A673 (cell line): ENCODE measurements around the gene COQ10B. TPM values are rescaled to one million over a fixed set of nuclear protein-coding genes. Genes with fewer than 3 reads are reported as not detected.

Experiments
- BruUV-seq: library from RNA; stranded (reverse); fragments of 400-500 nt; replicated peaks from 2 replicates; lab custom pipeline; 2021; lab: Mats Ljungman, UMichigan
- CTCF ChIA-PET: fragments of 300-600 bp; sonication (Branson Sonifier 250); formaldehyde crosslinking; loops from one replicate; lab custom pipeline; 2022; ENCODE audit warnings: antibody characterized with exemption; lab: Charles Lee
- POLR2A ChIA-PET: fragments of 300-600 bp; sonication (Branson Sonifier 250); formaldehyde crosslinking; loops from one replicate; lab custom pipeline; 2022; ENCODE audit warnings: antibody characterized with exemption; ENCODE audit not compliant: low non-redundant PET; lab: Charles Lee
- DNase-seq: peaks from one replicate; pipeline ENCODE4 v3.0.0-alpha.2; 2015; ENCODE audit warnings: low spot score
- H3K27ac ChIP-seq: fragments of 200-600 bp; sonication (generic); 2 replicates; pipeline ENCODE4 v1.5.1; 2016; ENCODE audit warnings: mixed run types, low read depth, mild to moderate bottlenecking, mixed read lengths, antibody characterized with exemption, low read length; ENCODE audit not compliant: poor library complexity, severe bottlenecking
- H3K27me3 ChIP-seq: fragments of 200-600 bp; sonication (generic); replicated peaks from 2 replicates; pipeline ENCODE4 v1.6.1; 2017; ENCODE audit warnings: mixed run types, low read depth, mild to moderate bottlenecking, mixed read lengths, antibody characterized with exemption, low read length; ENCODE audit not compliant: insufficient read depth, poor library complexity
- H3K36me3 ChIP-seq: fragments of 200-600 bp; sonication (generic); 2 replicates; pipeline ENCODE4 v1.6.1; 2016; ENCODE audit warnings: mixed run types, mild to moderate bottlenecking, mixed read lengths, antibody characterized with exemption, low read length; ENCODE audit not compliant: insufficient read depth, poor library complexity, severe bottlenecking
- H3K4me1 ChIP-seq: fragments of 200-600 bp; sonication (generic); 2 replicates; pipeline ENCODE4 v1.6.1; 2017; ENCODE audit warnings: mixed run types, mild to moderate bottlenecking, mixed read lengths, antibody characterized with exemption, low read length; ENCODE audit not compliant: insufficient read depth, poor library complexity, severe bottlenecking
- H3K4me3 ChIP-seq: fragments of 200-600 bp; sonication (generic); 2 replicates; pipeline ENCODE4 v1.5.1; 2016; ENCODE audit warnings: low read depth, mixed run types, mild to moderate bottlenecking, mixed read lengths, low read length; ENCODE audit not compliant: poor library complexity, severe bottlenecking
- H3K9me3 ChIP-seq: fragments of 200-600 bp; sonication (generic); 2 replicates; pipeline ENCODE4 v1.6.1; 2016; ENCODE audit warnings: mixed run types, low read depth, mild to moderate bottlenecking, mixed read lengths, antibody characterized with exemption, low read length; ENCODE audit not compliant: poor library complexity, severe bottlenecking
- CTCF ChIP-seq: fragments of 300-800, 200-600 bp; sonication (generic); conservative IDR thresholded peaks from 2 replicates; pipeline ENCODE4 v1.5.1; 2017; ENCODE audit warnings: low read depth, mild to moderate bottlenecking, antibody characterized with exemption, low read length, moderate library complexity, mixed read lengths
- EZH2 ChIP-seq: fragments of 200-600 bp; sonication (generic); IDR thresholded peaks from 2 replicates; pipeline ENCODE4 v1.6.1; 2017; ENCODE audit warnings: borderline replicate concordance, low read depth, mild to moderate bottlenecking, mixed read lengths, antibody characterized with exemption, low read length; ENCODE audit not compliant: poor library complexity, severe bottlenecking
- intact Hi-C: fragments of 100-400 bp; cut with micrococcal nuclease; formaldehyde crosslinking; loops from one replicate; pipeline ENCODE4 v1.10.0; 2022; ENCODE audit not compliant: unreplicated experiment
- total RNA-seq: library from RNA; stranded (reverse); gene quantifications from 2 replicates; pipeline ENCODE4 v1.2.3, GENCODE V29; 2021

The COQ10B gene
- total RNA-seq, 1 experiment from 2014 or later = 17.1 TPM

- Histone ChIP-seq H3K36me3 (peaks cover 1% of the 10 kb centered on the region), H3K4me3 (peak within 1 kb of the TSS; percentile 82), H3K4me1 (peaks cover 16% of the 10 kb centered on the region), H3K9me3 (no peaks in the 10 kb centered on the region), H3K27me3 (no peaks in the 10 kb centered on the region), H3K27ac (peak within 1 kb of the TSS; percentile 96)
- peak; percentile 99 for DNase-seq
- no peak for TF ChIP-seq EZH2
- no peak for TF ChIP-seq CTCF
- BruUV-seq = no TSS peak
- ChIA-PET POLR2A (interaction anchor here (1.0 kb wide), 1 partner anchor 18 kb away, joined by 4 read pairs; no protein-coding TSS in a partner anchor), CTCF (interaction anchor here (0.5 to 1.2 kb wide), 2 partner anchors 13 to 18 kb away, joined by 3 read pairs; partner anchors contain the start of gene COQ10B)
- intact Hi-C loops = no loop called here
Observed at GRCh38 chr2:197434541-197435513, 18.5 kb upstream of the COQ10B start, which contains the start of gene SF3B1. Gene SF3B1 (minus strand): TSS chr2:197435028. CDS start chr2:197434999, 29 bp downstream.

- H3K9me3 ChIP-seq = no peaks in the 10 kb centered on the region
- TF ChIP-seq EZH2 (no peak), CTCF (no peak)
- H3K27me3 ChIP-seq = no peaks in the 10 kb centered on the region
- DNase-seq = no peak
- ChIA-PET POLR2A (interaction anchor here (1.0 kb wide), 1 partner anchor 17 kb away, joined by 4 read pairs; no protein-coding TSS in a partner anchor), CTCF (interaction anchor here (1.2 kb wide), 1 partner anchor 17 kb away, joined by 3 read pairs; the partner anchor contains the start of gene COQ10B)
- peaks cover 16% of the 10 kb centered on the region for H3K4me1 ChIP-seq
- BruUV-seq = TSS peak; percentile 95
- peak overlapping the region; percentile 96 for H3K27ac ChIP-seq
- intact Hi-C loops = no loop called here
- H3K36me3 ChIP-seq = no peaks in the 10 kb centered on the region
- peak overlapping the region; percentile 82 for H3K4me3 ChIP-seq
Observed at GRCh38 chr2:197435598-197436420, 17.5 kb upstream of the COQ10B start.

GRCh38 chr2:197437380-197437779 is 16.0 kb upstream of the COQ10B start:
- no TSS peak for BruUV-seq
- Histone ChIP-seq H3K27ac (no peak overlapping the region), H3K36me3 (no peaks in the 10 kb centered on the region), H3K4me1 (peaks cover 16% of the 10 kb centered on the region), H3K9me3 (no peaks in the 10 kb centered on the region), H3K27me3 (no peaks in the 10 kb centered on the region), H3K4me3 (no peak overlapping the region)
- ChIA-PET CTCF (no interaction called here), POLR2A (no interaction called here)
- intact Hi-C loops = no loop called here
- no peak for DNase-seq
- no peak for TF ChIP-seq CTCF
- TF ChIP-seq EZH2 = no peak
